CD14-positive monocyte (primary cell): ENCODE results near the gene TAPT1. TPM values are rescaled to one million over a fixed set of nuclear protein-coding genes. Genes with fewer than 3 reads are reported as not detected.

Experiments used
- DNase-seq, 3 donors: peaks; one replicate each; pipeline ENCODE4 v3.0.0-alpha.2; 2011 to 2022
- H2AFZ ChIP-seq: 2 replicates; pipeline ENCODE4 v1.6.0; 2012; ENCODE audit warnings: mild to moderate bottlenecking, low read depth, low read length, inconsistent platforms; ENCODE audit not compliant: insufficient read depth, poor library complexity, severe bottlenecking
- H3K27ac ChIP-seq, 2 donors: 1 replicate in 1 of 2; 2 replicates in 1 of 2; pipeline ENCODE4 v1.5.1; 2012 to 2013; ENCODE audit warnings: low read length in 2 of 2, control low read depth in 1 of 2, inconsistent platforms in 1 of 2, low read depth in 1 of 2, mild to moderate bottlenecking in 1 of 2
- H3K27me3 ChIP-seq, 2 donors: one replicate each; pipeline versions ENCODE4 v1.6.0 to v1.6.1; 2011 to 2013; ENCODE audit warnings: low read length in 2 of 2; ENCODE audit not compliant: control insufficient read depth in 2 of 2, insufficient read depth in 2 of 2
- H3K36me3 ChIP-seq, 2 donors: replicated peaks in 1 of 2; 1 replicate in 1 of 2; 2 replicates in 1 of 2; pipeline versions ENCODE4 v1.5.1 to v1.6.1; 2012 to 2013; ENCODE audit warnings: low read length in 2 of 2, control low read depth in 1 of 2, inconsistent platforms in 1 of 2, mild to moderate bottlenecking in 1 of 2; ENCODE audit not compliant: insufficient read depth in 2 of 2, control insufficient read depth in 1 of 2
- H3K4me1 ChIP-seq, 2 donors: 1 replicate in 1 of 2; 2 replicates in 1 of 2; pipeline versions ENCODE4 v1.5.1 to v1.6.1; 2012 to 2013; ENCODE audit warnings: low read length in 2 of 2, control low read depth in 1 of 2, inconsistent platforms in 1 of 2, mild to moderate bottlenecking in 1 of 2, moderate library complexity in 1 of 2; ENCODE audit not compliant: insufficient read depth in 2 of 2, control insufficient read depth in 1 of 2
- H3K4me2 ChIP-seq: replicated peaks from 2 replicates; pipeline ENCODE3; 2012; ENCODE audit warnings: low read length, moderate library complexity, mild to moderate bottlenecking; ENCODE audit not compliant: poor library complexity, severe bottlenecking; ENCODE audit errors: extremely low read depth
- H3K4me3 ChIP-seq, 3 experiments: fragments of 200-600 bp in 1 of 3; sonication (generic) in 1 of 3; replicated peaks in 1 of 3; 1 replicate in 2 of 3; 2 replicates in 1 of 3; pipeline ENCODE4 v1.5.1; 2011 to 2013; ENCODE audit warnings: low read length in 3 of 3, mild to moderate bottlenecking in 3 of 3, control low read depth in 2 of 3, low read depth in 2 of 3, inconsistent platforms in 1 of 3, moderate library complexity in 1 of 3
- H3K79me2 ChIP-seq: 2 replicates; pipeline ENCODE4 v1.6.0; 2012; ENCODE audit warnings: mild to moderate bottlenecking, control low read depth, inconsistent platforms, low read length, moderate library complexity; ENCODE audit not compliant: insufficient read depth
- H3K9ac ChIP-seq: 2 replicates; pipeline ENCODE4 v1.6.0; 2017; ENCODE audit warnings: low read length, mild to moderate bottlenecking; ENCODE audit not compliant: insufficient read depth, poor library complexity, severe bottlenecking
- H3K9me3 ChIP-seq, 2 donors: replicated peaks in 1 of 2; 1 replicate in 1 of 2; 2 replicates in 1 of 2; pipeline versions ENCODE4 v1.5.1 to v1.6.1; 2012 to 2013; ENCODE audit warnings: low read length in 2 of 2, control low read depth in 1 of 2; ENCODE audit not compliant: control insufficient read depth in 1 of 2, insufficient read depth in 1 of 2
- H4K20me1 ChIP-seq: 2 replicates; pipeline ENCODE4 v1.6.0; 2012; ENCODE audit warnings: mild to moderate bottlenecking, low read length, control low read depth, moderate library complexity; ENCODE audit not compliant: insufficient read depth
- H3K27ac Mint-ChIP-seq, 7 donors: one replicate each; pipeline ENCODE4 v1.8.0; 2020; ENCODE audit warnings: mild to moderate bottlenecking in 7 of 7, mixed read lengths in 7 of 7, moderate library complexity in 6 of 7, inconsistent platforms in 2 of 7
- H3K27me3 Mint-ChIP-seq, 3 donors: one replicate each; pipeline ENCODE4 v1.8.0; 2021 to 2022; ENCODE audit warnings: low read depth in 3 of 3, mild to moderate bottlenecking in 3 of 3, mixed read lengths in 3 of 3, moderate library complexity in 3 of 3, inconsistent platforms in 1 of 3
- H3K36me3 Mint-ChIP-seq, 2 donors: one replicate each; pipeline ENCODE4 v1.8.0; 2020; ENCODE audit warnings: mixed read lengths in 2 of 2, inconsistent platforms in 1 of 2, mild to moderate bottlenecking in 1 of 2
- H3K4me1 Mint-ChIP-seq: one replicate; pipeline ENCODE4 v1.8.0; 2020; ENCODE audit warnings: mild to moderate bottlenecking, mixed read lengths
- H3K4me3 Mint-ChIP-seq, 2 donors: one replicate each; pipeline ENCODE4 v1.8.0; 2020; ENCODE audit warnings: mild to moderate bottlenecking in 2 of 2, mixed read lengths in 2 of 2, moderate library complexity in 1 of 2
- H3K9me3 Mint-ChIP-seq, 7 donors: one replicate each; pipeline ENCODE4 v1.8.0; 2020 to 2022; ENCODE audit warnings: mixed read lengths in 7 of 7, mild to moderate bottlenecking in 6 of 7, moderate library complexity in 6 of 7, inconsistent platforms in 2 of 7
- WGBS: methylation state at CpG from one replicate; pipeline ENCODE4 v1.1.5; 2013; ENCODE audit warnings: missing lambda C conversion rate; ENCODE audit not compliant: insufficient coverage; 5-methylcytosine and 5-hydroxymethylcytosine counted together
- intact Hi-C, 2 donors: fragments of 100-400 bp; cut with micrococcal nuclease; formaldehyde crosslinking; loops; one replicate each; pipeline versions ENCODE4 v1.15.0 to v1.15.1; 2023
- polyA plus RNA-seq, 3 donors: library from polyadenylated mRNA; depleted of rRNA in 1 of 3; unstranded in 2 of 3; stranded (reverse) in 1 of 3; fragments of 300-500 nt in 2 of 3; fragments of >200 nt in 1 of 3; fragmentation: Illumina TruSeq in 2 of 3; gene quantifications; 1 replicate in 2 of 3; 2 replicates in 1 of 3; pipeline ENCODE4 v1.2.3, GENCODE V29; 2012 to 2021
- TF ChIP-seq, protein P1 (sequence below): fragments of 200-600 bp; IDR thresholded peaks from one replicate; pipeline ENCODE4 v1.8.0; 2022; ENCODE audit warnings: antibody characterized with exemption, mild to moderate bottlenecking

Gene TAPT1
- polyA plus RNA-seq, 3 donors: 15.2 to 18.4 (median 16.0) TPM

DNA sequence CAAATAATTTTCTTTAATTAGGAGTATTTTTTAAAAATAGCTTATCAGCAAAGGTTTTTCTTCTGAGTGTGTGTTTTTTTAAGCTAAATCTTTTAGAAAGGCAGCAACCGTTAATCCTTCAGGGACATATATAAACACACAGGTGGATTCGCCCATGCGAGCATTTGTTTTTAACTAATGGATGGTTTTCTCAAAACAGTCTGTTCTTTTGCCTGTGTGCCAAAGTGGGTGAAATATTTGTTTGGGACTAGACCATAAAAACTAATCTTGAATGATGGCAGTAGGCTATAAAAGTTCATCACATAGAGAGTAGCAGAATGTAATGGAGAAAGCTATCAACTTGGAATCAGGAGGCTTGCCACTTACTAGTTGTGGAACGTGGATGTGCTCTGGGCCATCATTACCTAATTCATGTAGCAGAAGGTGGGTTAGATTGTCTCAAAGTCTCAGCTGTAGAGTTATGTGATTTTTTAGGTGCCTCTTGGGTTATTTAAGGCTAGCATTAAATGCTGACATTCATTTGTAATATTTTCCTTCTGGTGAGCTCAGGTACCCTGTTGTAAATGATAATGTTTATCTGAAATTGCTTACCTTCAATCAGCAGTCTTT is 7.4 kb upstream of the TAPT1 start:
- H3K36me3 Mint-ChIP-seq: no peaks in the 10 kb centered on the region
- H3K27ac ChIP-seq: no peak overlapping the region
- no peaks in the 10 kb centered on the region for H4K20me1 ChIP-seq
- no peaks in the 10 kb centered on the region for H3K9me3 Mint-ChIP-seq
- H3K27me3 Mint-ChIP-seq: no peaks in the 10 kb centered on the region
- H3K79me2 ChIP-seq: peaks cover 11% of the 10 kb centered on the region
- no peak for DNase-seq
- WGBS: 100% methylated on average over 1 of the region's 4 CpGs
- H3K4me3 ChIP-seq: no peak overlapping the region
- no peak overlapping the region for H3K4me2 ChIP-seq
- intact Hi-C loops: no loop called here
- H2AFZ ChIP-seq: no peak overlapping the region
- H3K9me3 ChIP-seq: no peaks in the 10 kb centered on the region
- peaks cover 28 to 58% of the 10 kb centered on the region in 2 donors for H3K4me1 ChIP-seq
- H3K4me3 Mint-ChIP-seq: no peak overlapping the region
- H3K4me1 Mint-ChIP-seq: peaks cover 24% of the 10 kb centered on the region
- no peaks in the 10 kb centered on the region for H3K36me3 ChIP-seq
- no peaks in the 10 kb centered on the region for H3K27me3 ChIP-seq
- TF ChIP-seq, protein P1, sequence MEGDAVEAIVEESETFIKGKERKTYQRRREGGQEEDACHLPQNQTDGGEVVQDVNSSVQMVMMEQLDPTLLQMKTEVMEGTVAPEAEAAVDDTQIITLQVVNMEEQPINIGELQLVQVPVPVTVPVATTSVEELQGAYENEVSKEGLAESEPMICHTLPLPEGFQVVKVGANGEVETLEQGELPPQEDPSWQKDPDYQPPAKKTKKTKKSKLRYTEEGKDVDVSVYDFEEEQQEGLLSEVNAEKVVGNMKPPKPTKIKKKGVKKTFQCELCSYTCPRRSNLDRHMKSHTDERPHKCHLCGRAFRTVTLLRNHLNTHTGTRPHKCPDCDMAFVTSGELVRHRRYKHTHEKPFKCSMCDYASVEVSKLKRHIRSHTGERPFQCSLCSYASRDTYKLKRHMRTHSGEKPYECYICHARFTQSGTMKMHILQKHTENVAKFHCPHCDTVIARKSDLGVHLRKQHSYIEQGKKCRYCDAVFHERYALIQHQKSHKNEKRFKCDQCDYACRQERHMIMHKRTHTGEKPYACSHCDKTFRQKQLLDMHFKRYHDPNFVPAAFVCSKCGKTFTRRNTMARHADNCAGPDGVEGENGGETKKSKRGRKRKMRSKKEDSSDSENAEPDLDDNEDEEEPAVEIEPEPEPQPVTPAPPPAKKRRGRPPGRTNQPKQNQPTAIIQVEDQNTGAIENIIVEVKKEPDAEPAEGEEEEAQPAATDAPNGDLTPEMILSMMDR: no peak
- H3K27ac Mint-ChIP-seq: peak overlapping the region in 1 of 7 donors; percentile 17
- H3K9ac ChIP-seq: no peak overlapping the region

DNA sequence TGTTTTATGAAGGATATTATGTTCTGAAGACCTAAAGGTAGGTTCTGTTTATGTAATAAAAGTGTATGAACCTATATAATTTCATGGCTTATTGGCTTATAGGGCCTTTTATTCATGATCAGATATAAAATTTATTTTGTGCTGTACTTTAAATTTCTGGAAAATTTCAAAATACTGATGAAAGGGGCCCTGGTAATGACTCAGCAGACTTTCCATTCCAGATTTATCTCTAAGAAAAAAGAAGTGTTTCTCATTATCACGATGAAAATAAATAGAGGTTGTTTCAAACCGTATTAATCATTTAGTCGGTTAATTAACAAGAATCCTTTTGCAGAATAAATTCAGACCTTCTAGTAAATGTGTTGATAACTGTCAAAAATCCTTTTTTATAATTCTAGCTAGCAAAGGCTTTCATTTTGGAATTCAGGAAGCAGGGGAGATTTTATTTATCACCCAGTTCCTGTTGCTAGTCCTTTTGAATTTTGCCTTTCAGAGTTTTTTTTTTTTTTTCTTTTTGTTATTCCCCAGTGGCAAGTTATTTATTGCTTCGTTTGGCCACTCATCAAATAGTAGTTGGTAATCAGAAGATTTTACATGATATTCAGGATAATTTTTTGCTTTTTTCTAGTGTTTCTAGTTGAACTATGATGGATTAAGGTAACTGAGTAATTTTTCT is 5.4 kb upstream of the TAPT1 start:
- no CpG with 5 or more reads among the region's 4 CpGs for WGBS
- Mint-ChIP-seq H3K27me3 (peaks cover 0 to 2% (median 0%) of the 10 kb centered on the region in 3 donors), H3K27ac (peak overlapping the region; percentile 41 to 79 (median 75)), H3K4me3 (peak overlapping the region in 1 of 2 donors; percentile 55), H3K9me3 (peaks cover 0 to 3% (median 0%) of the 10 kb centered on the region in 7 donors), H3K36me3 (no peaks in the 10 kb centered on the region), H3K4me1 (peaks cover 36% of the 10 kb centered on the region)
- Histone ChIP-seq H3K9ac (no peak overlapping the region), H3K27ac (peak overlapping the region in 1 of 2 donors; percentile 52), H2AFZ (no peak overlapping the region), H3K4me1 (peaks cover 24 to 57% of the 10 kb centered on the region in 2 donors), H3K27me3 (no peaks in the 10 kb centered on the region), H3K36me3 (no peaks in the 10 kb centered on the region), H3K9me3 (no peaks in the 10 kb centered on the region), H3K4me3 (peak overlapping the region in 1 of 3 experiments; percentile 33), H3K79me2 (peaks cover 26% of the 10 kb centered on the region), H3K4me2 (peak overlapping the region; percentile 47), H4K20me1 (no peaks in the 10 kb centered on the region)
- DNase-seq: no peak
- TF ChIP-seq, protein P1: no peak
- intact Hi-C loops: no loop called here
